Adipose tissue (tissue), 3 donors: ENCODE data around the gene DHX38. TPM values are rescaled to one million over a fixed set of nuclear protein-coding genes. Genes with fewer than 3 reads are reported as not detected.

Experiments used
- H3K27ac ChIP-seq: one replicate; pipeline ENCODE4 v1.5.1; 2013; ENCODE audit warnings: low read depth, low read length
- WGBS, 3 donors: extraction: QIAGEN DNeasy Blood & Tissue Kit; methylation state at CpG; one replicate each; pipeline ENCODE4 v1.1.7; 2013; 5-methylcytosine and 5-hydroxymethylcytosine counted together
- polyA plus RNA-seq, 3 donors: library from polyadenylated mRNA; stranded (reverse); fragments of 200-250 nt; gene quantifications; one replicate each; pipeline ENCODE4 v1.2.3, GENCODE V29; 2013
- donor health status: healthy with polysubstance abuse.
- donor health status: Bipolar disorder and iron deficiency.
- donor health status: healthy.

DHX38 gene
- polyA plus RNA-seq, 3 donors = 17.8 to 46.7 (median 42.2) TPM

DNA sequence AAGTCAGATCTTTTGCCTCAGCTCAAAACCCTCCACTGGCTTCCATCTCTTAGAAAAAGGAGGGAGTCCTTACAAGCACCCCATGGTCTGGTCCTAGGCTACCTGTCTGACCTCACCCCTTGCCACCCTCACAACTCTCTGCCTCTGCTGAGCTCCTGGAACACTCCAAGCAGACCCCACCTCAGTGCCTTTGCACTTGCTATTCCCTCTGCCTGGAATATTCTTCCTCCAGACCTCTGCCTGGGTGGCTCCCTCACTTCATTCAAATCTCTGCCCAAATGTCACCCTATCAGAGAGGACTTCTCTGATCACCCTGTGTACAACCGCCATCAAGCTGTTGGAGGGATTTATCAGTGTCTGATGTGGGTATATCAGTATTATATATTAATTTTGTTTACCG lies 40.9 kb downstream of the DHX38 start:
- WGBS, 3 donors = 96 to 97% (median 96%) methylated on average over 2 of the region's 2 CpGs
- H3K27ac ChIP-seq = no peak overlapping the region

DNA sequence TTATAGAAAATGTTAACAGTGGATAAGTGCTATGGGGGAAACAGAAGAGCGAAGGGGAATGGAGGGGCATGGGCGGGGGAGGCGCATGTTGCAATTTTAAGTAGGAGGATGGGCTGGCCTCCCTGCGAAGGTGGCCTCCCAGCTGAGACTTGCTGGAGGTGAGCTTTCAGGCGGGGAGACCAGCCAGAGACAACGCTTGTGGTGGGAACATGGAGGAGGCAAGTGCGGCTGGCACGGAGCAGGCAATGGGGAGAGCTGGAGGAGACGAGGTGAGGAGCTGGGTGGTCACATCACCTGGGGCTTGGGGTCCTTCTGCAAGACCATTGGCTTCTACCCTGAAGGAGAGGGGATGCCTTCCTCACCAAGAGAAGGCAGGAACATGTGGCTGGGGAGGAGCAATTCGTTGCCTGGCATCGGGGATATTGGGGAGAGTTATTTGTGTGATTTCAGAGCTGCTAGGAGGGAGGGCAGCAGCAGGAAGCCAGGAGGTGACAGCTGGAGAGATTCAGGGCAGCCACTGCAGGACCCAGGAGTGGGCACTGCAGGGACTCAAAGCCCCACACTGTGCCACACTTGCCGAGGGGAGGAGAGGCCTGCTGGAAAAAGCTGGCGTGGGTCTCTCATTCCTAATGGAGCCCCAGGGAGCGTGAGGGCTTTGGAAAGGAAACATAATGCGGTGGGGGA lies 43.9 kb downstream of the DHX38 start:
- WGBS, 3 donors = 78 to 84% (median 81%) methylated on average over 15 of the region's 15 CpGs
- H3K27ac ChIP-seq = no peak overlapping the region

DNA sequence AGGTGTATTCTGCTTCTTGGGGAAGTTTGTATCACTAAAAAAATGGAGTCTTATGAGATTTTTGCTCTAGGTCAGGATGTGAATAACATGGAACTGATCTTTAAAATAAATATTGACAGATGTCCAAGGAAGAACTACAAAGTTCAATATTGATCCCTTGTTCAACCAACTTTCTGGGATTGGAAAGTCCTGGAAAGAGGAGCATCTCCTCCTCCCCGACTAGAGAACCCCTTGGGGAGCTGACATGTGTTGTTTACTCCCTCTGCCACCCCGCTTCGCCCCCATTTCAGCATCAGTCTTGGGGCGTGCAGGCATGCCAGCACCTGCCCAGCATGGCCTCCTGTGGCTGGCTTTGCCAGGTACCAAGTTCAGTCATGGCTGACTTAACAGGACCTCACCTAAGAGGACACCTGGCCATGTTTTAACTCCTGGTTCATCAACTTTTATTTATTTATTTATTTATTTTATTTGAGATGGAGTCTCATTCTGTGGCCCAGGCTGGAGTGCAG lies 44.5 kb downstream of the DHX38 start:
- WGBS, 3 donors = 86 to 90% (median 90%) methylated on average over 4 of the region's 4 CpGs

DNA sequence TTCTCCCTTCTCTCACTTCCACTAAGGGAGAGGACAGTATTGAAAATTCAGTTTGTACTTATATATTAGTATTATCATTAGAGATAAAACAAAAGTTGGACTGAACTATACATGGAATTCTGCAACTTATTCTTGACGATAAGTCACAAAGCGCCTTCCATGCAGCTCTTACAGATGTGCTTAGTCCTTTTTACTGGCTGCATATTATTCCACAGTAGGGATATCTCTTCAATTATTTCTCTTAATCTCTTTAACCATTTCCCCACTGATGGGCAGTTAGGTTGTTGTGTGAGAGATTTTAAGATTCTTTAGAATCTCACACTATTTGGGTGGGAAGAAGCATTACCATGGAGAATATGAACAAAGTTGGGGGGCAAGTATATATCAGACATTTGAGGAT lies 46.3 kb downstream of the DHX38 start:
- no peak overlapping the region for H3K27ac ChIP-seq
- 93 to 97% (median 96%) methylated on average over 2 of the region's 2 CpGs for WGBS, 3 donors

More for the DNA sequence above, 44.5 kb downstream of the DHX38 start:
- no peak overlapping the region for H3K27ac ChIP-seq

DNA sequence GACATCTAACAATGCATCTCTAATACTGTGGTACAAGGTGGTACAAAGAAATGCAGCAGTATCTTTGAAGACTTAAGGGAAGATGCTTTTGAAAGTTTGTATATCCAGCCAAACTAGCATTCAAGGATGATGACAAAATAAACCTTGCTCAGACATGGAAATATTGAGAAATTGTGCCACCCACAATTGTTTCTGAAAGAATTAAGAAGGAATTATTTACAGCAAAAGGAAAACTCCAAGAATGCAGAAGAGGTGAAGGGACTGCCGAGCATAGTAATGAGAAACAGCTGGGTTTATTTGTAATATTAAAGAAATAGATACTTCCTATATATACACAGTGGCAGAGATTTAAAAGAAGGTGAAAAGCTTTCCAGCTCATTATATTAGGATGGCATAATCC lies 48.8 kb downstream of the DHX38 start:
- WGBS, 3 donors = 64 to 82% (median 73%) methylated on average over 1 of the region's 1 CpG

DNA sequence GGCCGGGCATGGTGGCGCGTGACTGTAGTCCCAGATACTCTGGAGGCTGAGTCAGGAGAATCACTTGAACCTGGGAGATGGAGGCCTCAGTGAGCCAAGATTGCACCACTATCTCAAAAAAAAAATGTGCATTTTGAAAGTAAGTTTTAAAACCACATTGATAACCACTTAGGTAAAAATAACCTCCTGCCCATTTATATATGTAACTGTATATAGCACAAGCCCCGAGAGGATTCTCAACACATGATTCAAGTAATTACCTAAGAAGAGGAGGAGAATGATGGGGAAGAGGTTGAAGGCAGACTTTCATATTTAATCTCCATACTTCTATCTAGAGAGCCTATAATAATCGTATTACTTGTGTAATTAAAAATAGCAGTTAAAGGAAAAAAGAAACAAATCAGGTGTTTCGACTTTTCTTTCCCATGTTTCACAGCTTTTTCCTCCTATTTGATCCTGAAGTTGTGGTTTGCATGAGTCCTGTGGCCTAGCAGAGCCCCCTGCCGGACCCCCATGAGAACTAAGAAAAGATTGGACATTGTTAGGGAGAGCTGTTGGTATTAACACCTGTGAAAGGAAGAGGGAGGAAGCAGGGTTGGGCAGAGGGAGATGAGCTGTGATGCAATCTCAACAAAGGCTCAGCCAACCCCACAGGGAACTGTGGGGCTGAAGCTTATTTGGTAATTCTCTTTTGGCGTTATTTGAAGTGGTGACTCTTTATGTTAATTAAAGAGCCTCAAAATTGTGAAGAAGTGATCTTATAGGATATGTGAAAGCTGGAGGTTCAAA lies 56.2 kb downstream of the DHX38 start:
- WGBS, 3 donors = 76 to 81% (median 80%) methylated on average over 8 of the region's 8 CpGs
- H3K27ac ChIP-seq = no peak overlapping the region

More for the DNA sequence above, 48.8 kb downstream of the DHX38 start:
- H3K27ac ChIP-seq = no peak overlapping the region

DNA sequence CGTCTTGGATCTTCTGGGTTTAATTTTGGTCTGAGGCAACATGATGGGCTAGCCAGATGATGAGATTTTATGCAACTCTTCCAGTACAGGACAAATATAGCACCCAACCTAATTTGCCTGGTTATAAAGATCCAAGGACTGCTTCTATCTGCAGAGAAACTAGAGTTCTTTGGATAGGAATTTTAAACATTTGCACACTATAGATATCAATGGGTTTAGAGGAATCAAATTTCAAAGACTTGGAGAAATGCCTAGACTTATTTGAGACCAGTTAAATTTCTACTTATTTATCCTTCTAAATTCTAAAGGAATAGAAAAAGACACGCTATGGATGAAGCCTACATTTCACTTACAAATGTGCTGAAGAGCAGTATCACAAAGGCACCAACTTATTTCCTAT lies 65.7 kb downstream of the DHX38 start:
- H3K27ac ChIP-seq = no peak overlapping the region
- 37 to 54% (median 51%) methylated on average over 2 of the region's 2 CpGs for WGBS, 3 donors

DNA sequence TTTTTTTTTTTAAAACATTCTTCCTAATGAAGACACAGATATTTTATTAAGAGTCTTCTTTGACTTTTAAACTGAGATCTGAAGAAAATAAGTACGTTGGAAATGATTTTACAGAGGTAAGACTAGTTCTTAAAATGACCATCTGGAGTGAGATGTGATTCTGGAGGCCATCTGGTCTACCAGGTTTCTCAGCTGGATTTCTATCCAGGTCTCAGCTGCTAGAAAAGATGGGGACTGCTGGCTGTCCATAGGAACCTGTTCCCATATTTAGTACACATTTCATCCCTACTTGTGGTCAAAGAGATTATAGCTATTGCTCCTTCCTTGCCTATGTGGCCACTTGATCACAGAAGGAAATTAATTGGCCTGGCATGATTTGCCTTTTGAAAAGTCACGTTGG lies 66.2 kb downstream of the DHX38 start:
- WGBS, 3 donors = 54 to 69% (median 69%) methylated on average over 2 of the region's 2 CpGs
- no peak overlapping the region for H3K27ac ChIP-seq

DNA sequence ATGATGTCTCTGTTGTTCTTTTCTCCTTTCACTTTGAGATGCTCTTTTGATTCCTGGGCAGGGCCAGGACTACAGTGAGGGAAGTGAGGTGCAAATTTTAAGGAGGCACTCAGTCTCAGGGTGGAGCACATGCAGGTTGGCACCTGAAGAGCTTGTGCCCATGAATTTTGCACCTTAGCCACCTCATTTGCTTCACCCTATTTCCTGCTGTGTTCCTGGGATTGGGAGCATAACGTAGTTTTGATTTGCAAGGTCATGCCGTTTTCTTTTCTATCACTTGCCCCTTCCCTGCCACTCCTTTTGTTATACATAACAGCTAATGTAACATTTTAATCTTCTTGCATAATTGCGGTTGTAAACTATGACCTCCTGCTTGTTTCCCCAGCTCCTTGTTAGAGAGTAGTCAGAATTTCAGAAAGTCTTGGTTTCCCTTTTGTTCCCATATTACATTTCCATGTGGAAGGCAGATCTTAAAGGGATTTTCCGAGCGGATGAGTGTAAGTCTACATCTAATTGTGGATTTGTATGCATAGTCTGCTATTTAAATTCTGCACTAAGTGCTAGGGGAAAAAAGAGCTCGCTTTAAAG lies 68.6 kb downstream of the DHX38 start:
- 70 to 74% (median 71%) methylated on average over 6 of the region's 6 CpGs for WGBS, 3 donors
- no peak overlapping the region for H3K27ac ChIP-seq

Other genes with a start within 250 kb of the DHX38 start
- 10 to 100 TPM in 2 of 3 donors, 1 to 10 TPM in 1; 8.3 to 17.6 (median 15.0) TPM for gene ATXN1L, start 247.9 kb upstream of the DHX38 start, polyA plus RNA-seq
- gene ZNF821, start 209.7 kb upstream of the DHX38 start, polyA plus RNA-seq = 1 to 10 TPM; 2.9 to 6.6 (median 3.4) TPM
- gene IST1, start 198.3 kb upstream of the DHX38 start, polyA plus RNA-seq = 100 to 1,000 TPM in 1 of 3 donors, 10 to 100 TPM in 2; 69.9 to 132 (median 94.0) TPM
- gene PKD1L3, start 93.4 kb upstream of the DHX38 start, polyA plus RNA-seq = under 1 TPM; 0.01 to 0.11 (median 0.04) TPM
- gene DHODH, start 85.1 kb upstream of the DHX38 start, polyA plus RNA-seq = 10 to 100 TPM in 1 of 3 donors, 1 to 10 TPM in 2; 5.3 to 14.7 (median 7.4) TPM
- gene HP, start 39.3 kb upstream of the DHX38 start, polyA plus RNA-seq = 100 to 1,000 TPM in 2 of 3 donors, 10 to 100 TPM in 1; 49.0 to 576 (median 128) TPM
- gene HPR, start 30.6 kb upstream of the DHX38 start, polyA plus RNA-seq = 1 to 10 TPM in 2 of 3 donors, under 1 TPM in 1; 0.35 to 2.8 (median 2.4) TPM
- gene TXNL4B, start 227 bp upstream of the DHX38 start, polyA plus RNA-seq = 10 to 100 TPM in 1 of 3 donors, 1 to 10 TPM in 2; 6.9 to 10.1 (median 8.2) TPM
- gene PMFBP1, start 78.3 kb downstream of the DHX38 start, polyA plus RNA-seq = 1 to 10 TPM in 1 of 3 donors, under 1 TPM in 2; 0.45 to 1.5 (median 0.56) TPM